Measurements from ENCODE around the gene NCOA1.
"Not testable (repeated sequence)": the region's sequence is repeated elsewhere in the genome, so short reads cannot be mapped to it uniquely, and the experiment has no call there.

The NCOA1 gene

GRCh38 chr2:24546669-24547068, 55.6 kb downstream of the NCOA1 start:
- TF ChIP-seq, protein P1, sequence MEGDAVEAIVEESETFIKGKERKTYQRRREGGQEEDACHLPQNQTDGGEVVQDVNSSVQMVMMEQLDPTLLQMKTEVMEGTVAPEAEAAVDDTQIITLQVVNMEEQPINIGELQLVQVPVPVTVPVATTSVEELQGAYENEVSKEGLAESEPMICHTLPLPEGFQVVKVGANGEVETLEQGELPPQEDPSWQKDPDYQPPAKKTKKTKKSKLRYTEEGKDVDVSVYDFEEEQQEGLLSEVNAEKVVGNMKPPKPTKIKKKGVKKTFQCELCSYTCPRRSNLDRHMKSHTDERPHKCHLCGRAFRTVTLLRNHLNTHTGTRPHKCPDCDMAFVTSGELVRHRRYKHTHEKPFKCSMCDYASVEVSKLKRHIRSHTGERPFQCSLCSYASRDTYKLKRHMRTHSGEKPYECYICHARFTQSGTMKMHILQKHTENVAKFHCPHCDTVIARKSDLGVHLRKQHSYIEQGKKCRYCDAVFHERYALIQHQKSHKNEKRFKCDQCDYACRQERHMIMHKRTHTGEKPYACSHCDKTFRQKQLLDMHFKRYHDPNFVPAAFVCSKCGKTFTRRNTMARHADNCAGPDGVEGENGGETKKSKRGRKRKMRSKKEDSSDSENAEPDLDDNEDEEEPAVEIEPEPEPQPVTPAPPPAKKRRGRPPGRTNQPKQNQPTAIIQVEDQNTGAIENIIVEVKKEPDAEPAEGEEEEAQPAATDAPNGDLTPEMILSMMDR (conservative IDR thresholded peaks at IDR 0.05; ENCODE audit: low read length), result no peak
- no peak overlapping the region for H3K4me3 ChIP-seq (ENCODE audit: low read length)
- DNase-seq (ENCODE audit: low read depth), result no peak

- no peak overlapping the region for H3K4me3 ChIP-seq (ENCODE audit: low read length)
- TF ChIP-seq, protein P1 (conservative IDR thresholded peaks at IDR 0.05; ENCODE audit: low read length), result no peak
- no peak for DNase-seq (ENCODE audit: low read depth)
Measured at GRCh38 chr2:24548058-24548457, 57.0 kb downstream of the NCOA1 start.

DNA sequence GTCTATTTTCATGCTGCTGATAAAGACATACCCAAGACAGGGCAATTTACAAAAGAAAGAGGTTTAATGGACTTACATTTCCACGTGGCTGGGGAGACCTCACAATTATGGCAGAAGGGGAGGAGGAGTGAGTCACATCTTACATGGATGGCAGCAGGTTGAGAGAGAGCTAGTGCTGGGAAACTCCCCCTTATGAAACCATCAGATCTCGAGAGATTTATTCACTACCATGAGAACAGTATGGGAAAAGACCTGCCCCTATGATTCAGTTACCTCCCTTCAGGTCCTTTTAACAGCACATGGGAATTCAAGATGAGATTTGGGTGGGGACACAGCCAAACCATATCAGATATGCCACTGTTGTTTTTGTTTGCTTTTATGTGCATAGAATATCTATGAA, 59.2 kb downstream of the NCOA1 start:
- H3K4me3 ChIP-seq (ENCODE audit: low read length); DNase-seq (ENCODE audit: low read depth): not testable (repeated sequence)

- TF ChIP-seq, protein P1 (conservative IDR thresholded peaks at IDR 0.05; ENCODE audit: low read length), result no peak
- no peak overlapping the region for H3K4me3 ChIP-seq (ENCODE audit: low read length)
- no peak for DNase-seq (ENCODE audit: low read depth)
Measured at GRCh38 chr2:24551016-24551415, 60.0 kb downstream of the NCOA1 start.

DNA sequence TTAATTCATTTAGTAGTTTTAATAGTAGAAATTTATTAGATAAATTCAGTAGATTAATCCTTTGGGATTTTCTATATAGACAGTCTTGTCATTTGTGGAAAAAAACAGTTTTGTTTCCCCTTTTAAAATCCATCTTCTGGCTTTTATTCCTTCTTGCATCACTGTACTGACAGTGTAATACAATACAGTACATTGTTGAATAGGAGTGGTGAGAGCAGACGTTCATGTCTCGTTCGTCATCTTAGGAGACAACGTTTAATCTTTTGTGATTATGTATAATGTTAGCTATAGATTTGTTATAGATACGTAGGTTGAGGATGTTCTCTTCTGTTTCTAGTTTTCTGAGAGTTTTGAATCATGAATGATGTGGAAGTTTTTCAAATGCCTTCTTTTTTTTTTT, 61.8 kb downstream of the NCOA1 start:
- no peak for DNase-seq (ENCODE audit: low read depth)
- no peak overlapping the region for H3K4me3 ChIP-seq (ENCODE audit: low read length)
- TF ChIP-seq, protein P1 (conservative IDR thresholded peaks at IDR 0.05; ENCODE audit: low read length), result no peak

- TF ChIP-seq, protein P1 (conservative IDR thresholded peaks at IDR 0.05; ENCODE audit: low read length), result no peak
- no peak for DNase-seq (ENCODE audit: low read depth)
- no peak overlapping the region for H3K4me3 ChIP-seq (ENCODE audit: low read length)
Measured at GRCh38 chr2:24558781-24559472, 67.9 kb downstream of the NCOA1 start.

GRCh38 chr2:24559473-24560113, 68.5 kb downstream of the NCOA1 start:
- peak; percentile 28 for DNase-seq (ENCODE audit: low read depth)
- H3K4me3 ChIP-seq (ENCODE audit: low read length), result no peak overlapping the region
- TF ChIP-seq, protein P1 (conservative IDR thresholded peaks at IDR 0.05; ENCODE audit: low read length), result no peak
